Stomach smooth muscle (tissue), 2 donors: ENCODE data around the gene SARS1.
A peak's percentile ranks its signal among the peaks of the same experiment; 100 is the strongest.

Source experiments
- H3K27ac ChIP-seq: one replicate; pipeline ENCODE4 v1.7.0; 2013; ENCODE audit warnings: mild to moderate bottlenecking, low read length, inconsistent platforms
- H3K27me3 ChIP-seq, 2 donors: one replicate each; pipeline ENCODE4 v1.7.0; 2013; ENCODE audit warnings: low read length in 2 of 2; ENCODE audit not compliant: insufficient read depth in 2 of 2, control insufficient read depth in 1 of 2
- H3K36me3 ChIP-seq, 2 donors: one replicate each; pipeline ENCODE4 v1.7.0; 2013; ENCODE audit warnings: low read length in 2 of 2; ENCODE audit not compliant: control insufficient read depth in 2 of 2, insufficient read depth in 2 of 2
- H3K4me1 ChIP-seq: one replicate; pipeline ENCODE4 v1.7.0; 2013; ENCODE audit warnings: low read length; ENCODE audit not compliant: control insufficient read depth, insufficient read depth
- H3K4me3 ChIP-seq, 2 donors: one replicate each; pipeline ENCODE4 v1.7.0; 2013; ENCODE audit warnings: low read length in 2 of 2
- H3K9ac ChIP-seq, 2 donors: one replicate each; pipeline ENCODE4 v1.7.0; 2013; ENCODE audit warnings: low read length in 2 of 2, mild to moderate bottlenecking in 1 of 2
- H3K9me3 ChIP-seq, 2 donors: one replicate each; pipeline ENCODE4 v1.7.0; 2013; ENCODE audit warnings: low read length in 2 of 2; ENCODE audit not compliant: control insufficient read depth in 2 of 2
- donor health status: healthy.
- donor health status: Pancreatic carcinoma.

SARS1 gene

GRCh38 chr1:109242387-109242786, 28.7 kb downstream of the SARS1 start:
- Histone ChIP-seq H3K27me3 (peaks cover 0 to 10% of the 10 kb centered on the region in 2 donors), H3K4me3 (no peak overlapping the region), H3K9me3 (no peaks in the 10 kb centered on the region), H3K9ac (no peak overlapping the region), H3K27ac (no peak overlapping the region), H3K4me1 (peaks cover 23% of the 10 kb centered on the region), H3K36me3 (peaks cover 12 to 15% of the 10 kb centered on the region in 2 donors)

DNA sequence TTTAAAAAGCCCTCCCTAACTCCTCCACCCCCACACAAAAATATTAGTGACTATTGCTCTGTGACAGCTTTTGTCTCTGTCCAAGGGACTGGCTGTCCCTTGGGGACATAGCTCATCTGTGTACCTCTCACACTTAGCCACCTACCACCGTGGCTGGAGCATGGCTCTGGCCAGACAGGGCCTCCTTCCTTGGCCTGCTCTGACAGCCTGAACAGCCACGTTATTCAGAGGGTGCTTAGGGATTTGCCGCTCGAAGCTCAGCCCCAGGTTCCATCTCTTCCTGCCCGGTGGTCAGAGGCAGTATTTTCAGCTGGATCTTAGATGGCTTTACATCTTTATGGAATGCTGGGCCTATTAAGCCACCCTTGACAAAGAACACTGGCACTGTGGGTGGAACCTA, 29.5 kb downstream of the SARS1 start:
- Histone ChIP-seq H3K27me3 (peaks cover 0 to 10% of the 10 kb centered on the region in 2 donors), H3K27ac (no peak overlapping the region), H3K36me3 (peaks cover 4 to 8% of the 10 kb centered on the region in 2 donors), H3K4me3 (no peak overlapping the region), H3K9me3 (no peaks in the 10 kb centered on the region), H3K9ac (no peak overlapping the region), H3K4me1 (peaks cover 23% of the 10 kb centered on the region)

GRCh38 chr1:109243860-109244552, 30.3 kb downstream of the SARS1 start:
- H3K9ac ChIP-seq, result no peak overlapping the region
- H3K4me3 ChIP-seq, result no peak overlapping the region
- H3K4me1 ChIP-seq, result peaks cover 27% of the 10 kb centered on the region
- peaks cover 0 to 1% of the 10 kb centered on the region in 2 donors for H3K36me3 ChIP-seq
- H3K27ac ChIP-seq, result no peak overlapping the region
- no peaks in the 10 kb centered on the region for H3K9me3 ChIP-seq
- H3K27me3 ChIP-seq, result peaks cover 0 to 10% of the 10 kb centered on the region in 2 donors

GRCh38 chr1:109246141-109246551, 32.4 kb downstream of the SARS1 start:
- H3K4me1 ChIP-seq, result peaks cover 27% of the 10 kb centered on the region
- no peaks in the 10 kb centered on the region for H3K36me3 ChIP-seq
- no peak overlapping the region for H3K4me3 ChIP-seq
- H3K27me3 ChIP-seq, result peaks cover 0 to 10% of the 10 kb centered on the region in 2 donors
- no peak overlapping the region for H3K27ac ChIP-seq
- H3K9ac ChIP-seq, result no peak overlapping the region
- H3K9me3 ChIP-seq, result no peaks in the 10 kb centered on the region

DNA sequence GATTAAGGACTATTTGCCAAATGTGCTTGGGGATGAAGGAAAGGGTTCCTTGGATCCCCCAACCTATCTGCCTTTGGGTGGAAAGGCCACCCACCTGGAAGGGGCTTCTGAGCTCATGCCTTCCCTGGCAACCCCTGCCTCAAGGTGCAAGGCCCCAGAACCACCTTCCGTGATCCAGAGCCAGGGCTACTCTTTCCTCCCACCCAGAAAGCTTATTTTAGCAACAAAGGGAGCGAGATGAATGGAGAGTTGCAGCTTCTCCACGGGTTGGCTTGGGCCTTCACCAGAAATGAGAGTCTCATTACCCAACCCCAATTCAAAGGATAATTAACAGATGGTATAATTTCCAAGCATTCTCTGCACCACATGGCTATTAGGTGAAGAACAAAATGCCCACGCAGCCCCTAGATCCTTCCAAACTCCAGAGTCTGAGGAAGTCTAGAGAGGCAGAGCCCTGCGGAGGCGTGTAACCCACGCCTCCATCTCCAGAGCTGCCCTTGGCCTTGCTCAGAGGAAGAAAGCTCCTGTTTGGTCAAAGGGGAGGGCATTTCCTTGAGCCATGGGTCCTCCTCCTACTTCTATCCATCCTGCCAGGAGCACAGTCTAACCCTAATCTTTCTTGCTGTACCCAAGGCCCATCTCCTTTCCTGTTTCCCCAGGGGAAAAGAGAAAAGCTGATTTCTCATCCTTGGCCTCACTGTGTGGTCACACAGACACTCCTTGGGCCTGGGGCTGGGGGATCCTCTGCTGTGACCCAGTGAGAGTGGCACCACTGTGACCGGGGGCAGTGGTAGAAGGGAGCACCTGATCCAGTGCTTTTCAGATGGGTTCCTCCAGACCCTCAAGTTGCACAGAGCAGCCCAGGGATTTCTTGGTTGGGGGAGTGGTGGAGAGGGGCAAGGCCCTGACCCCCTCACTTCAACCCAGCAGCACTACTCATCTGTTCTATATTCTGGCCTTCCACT, 34.0 kb downstream of the SARS1 start:
- Histone ChIP-seq H3K9ac (no peak overlapping the region), H3K4me3 (no peak overlapping the region), H3K4me1 (peaks cover 18% of the 10 kb centered on the region), H3K27ac (no peak overlapping the region), H3K36me3 (peaks cover 0 to 3% of the 10 kb centered on the region in 2 donors), H3K27me3 (peaks cover 0 to 5% of the 10 kb centered on the region in 2 donors), H3K9me3 (no peaks in the 10 kb centered on the region)

DNA sequence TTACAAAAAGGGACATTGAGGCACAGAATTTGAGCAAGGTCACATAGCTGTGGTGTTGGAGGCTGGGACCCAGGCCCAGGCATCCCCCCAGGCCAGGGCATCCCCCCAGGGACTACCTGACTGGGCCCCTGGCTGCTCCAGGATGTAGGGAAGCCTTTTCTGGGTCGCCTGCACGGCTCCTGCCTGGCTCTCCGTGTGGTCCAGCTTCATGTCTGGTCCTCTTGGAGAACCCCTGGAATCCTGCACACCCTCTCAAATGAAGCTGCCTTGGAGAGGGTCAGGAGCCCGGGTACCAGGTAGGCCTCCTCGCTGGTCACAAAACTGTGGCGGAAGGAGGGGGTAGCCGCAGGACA, 34.7 kb downstream of the SARS1 start:
- Histone ChIP-seq H3K27ac (no peak overlapping the region), H3K36me3 (peaks cover 0 to 3% of the 10 kb centered on the region in 2 donors), H3K4me3 (no peak overlapping the region), H3K9me3 (no peaks in the 10 kb centered on the region), H3K27me3 (peaks cover 0 to 3% of the 10 kb centered on the region in 2 donors), H3K4me1 (peaks cover 23% of the 10 kb centered on the region), H3K9ac (no peak overlapping the region)

DNA sequence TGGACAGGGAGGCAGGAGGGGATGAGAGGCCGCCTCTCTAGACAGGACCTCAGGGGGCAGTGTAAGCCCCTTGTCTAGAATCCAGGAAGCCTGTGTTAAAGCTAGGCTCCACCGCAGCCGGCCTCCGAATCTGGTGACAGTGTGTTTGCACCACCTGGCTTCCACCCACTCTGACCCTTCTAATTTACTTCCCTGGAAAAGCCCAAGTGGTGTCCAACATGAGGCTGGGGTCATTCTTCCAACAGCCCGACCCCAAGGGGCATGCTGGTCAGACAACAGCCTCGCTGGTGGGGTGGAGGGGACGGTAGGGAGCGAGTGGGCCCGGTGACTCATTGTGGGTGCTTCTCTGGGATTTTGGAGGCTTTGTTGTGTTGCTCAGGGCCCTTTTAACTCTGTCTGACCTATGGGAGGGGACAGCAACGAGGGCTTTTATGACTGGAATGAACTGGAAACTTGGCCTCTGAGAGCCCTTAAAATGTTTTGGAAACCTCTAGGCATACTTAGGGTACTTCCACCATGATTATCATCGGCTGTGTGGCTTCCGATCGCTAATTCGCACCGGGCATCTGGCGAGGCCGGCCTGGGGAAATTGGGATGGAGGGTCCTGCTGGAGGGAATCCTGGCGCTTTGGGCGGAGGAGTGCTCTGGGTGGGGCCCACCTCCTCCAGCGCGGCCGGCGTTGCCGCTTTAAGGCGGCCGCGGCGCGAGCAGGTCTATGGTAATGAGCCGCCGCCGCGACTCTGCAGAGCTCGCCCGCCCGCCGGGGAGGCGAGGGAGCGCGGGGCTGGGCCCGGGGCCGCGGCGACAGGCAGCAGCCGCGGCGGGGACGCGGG, 35.3 kb downstream of the SARS1 start, which contains the start of gene CELSR2:
Gene CELSR2 (plus strand): TSS at position 743 of the 833 bp plus-strand sequence. CDS start 541 bp downstream, outside the sequence.
- Histone ChIP-seq H3K9ac (peak within 1 kb of the TSS; percentile 46 to 47), H3K27me3 (peaks cover 0 to 2% of the 10 kb centered on the region in 2 donors), H3K4me3 (peak within 1 kb of the TSS; percentile 54 to 72), H3K36me3 (peaks cover 0 to 3% of the 10 kb centered on the region in 2 donors), H3K4me1 (peaks cover 29% of the 10 kb centered on the region), H3K27ac (no peak within 1 kb of the TSS), H3K9me3 (no peaks in the 10 kb centered on the region)

DNA sequence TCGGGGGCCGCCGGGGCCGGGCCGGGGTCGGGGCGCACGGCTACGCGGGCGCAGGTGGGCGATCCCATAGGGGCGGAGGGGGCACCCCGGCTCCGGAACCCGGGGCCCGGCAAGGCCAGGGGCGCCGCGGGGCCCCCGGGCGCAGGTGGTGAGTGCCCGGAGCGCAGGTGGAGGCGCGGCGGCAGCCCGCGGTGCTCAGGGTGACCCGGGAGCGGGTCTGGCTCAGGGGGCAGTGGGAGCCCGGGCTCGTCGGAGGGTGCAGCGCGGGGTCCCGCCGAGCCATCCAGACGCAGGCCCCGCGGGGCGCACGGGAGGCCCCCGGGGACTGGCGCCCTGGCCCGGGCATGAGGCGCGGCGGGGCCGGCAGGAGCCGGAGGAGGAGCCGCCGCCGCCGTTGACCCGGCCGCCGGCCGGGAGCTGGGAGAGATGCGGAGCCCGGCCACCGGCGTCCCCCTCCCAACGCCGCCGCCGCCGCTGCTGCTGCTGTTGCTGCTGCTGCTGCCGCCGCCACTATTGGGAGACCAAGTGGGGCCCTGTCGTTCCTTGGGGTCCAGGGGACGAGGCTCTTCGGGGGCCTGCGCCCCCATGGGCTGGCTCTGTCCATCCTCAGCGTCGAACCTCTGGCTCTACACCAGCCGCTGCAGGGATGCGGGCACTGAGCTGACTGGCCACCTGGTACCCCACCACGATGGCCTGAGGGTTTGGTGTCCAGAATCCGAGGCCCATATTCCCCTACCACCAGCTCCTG, 36.1 kb downstream of the SARS1 start:
- H3K4me1 ChIP-seq, result peaks cover 37% of the 10 kb centered on the region
- no peak overlapping the region for H3K27ac ChIP-seq
- peaks cover 0 to 1% of the 10 kb centered on the region in 2 donors for H3K27me3 ChIP-seq
- peaks cover 0 to 3% of the 10 kb centered on the region in 2 donors for H3K36me3 ChIP-seq
- H3K4me3 ChIP-seq, result peak overlapping the region; percentile 50 to 72
- H3K9ac ChIP-seq, result peak overlapping the region in 1 of 2 donors; percentile 47
- H3K9me3 ChIP-seq, result no peaks in the 10 kb centered on the region

DNA sequence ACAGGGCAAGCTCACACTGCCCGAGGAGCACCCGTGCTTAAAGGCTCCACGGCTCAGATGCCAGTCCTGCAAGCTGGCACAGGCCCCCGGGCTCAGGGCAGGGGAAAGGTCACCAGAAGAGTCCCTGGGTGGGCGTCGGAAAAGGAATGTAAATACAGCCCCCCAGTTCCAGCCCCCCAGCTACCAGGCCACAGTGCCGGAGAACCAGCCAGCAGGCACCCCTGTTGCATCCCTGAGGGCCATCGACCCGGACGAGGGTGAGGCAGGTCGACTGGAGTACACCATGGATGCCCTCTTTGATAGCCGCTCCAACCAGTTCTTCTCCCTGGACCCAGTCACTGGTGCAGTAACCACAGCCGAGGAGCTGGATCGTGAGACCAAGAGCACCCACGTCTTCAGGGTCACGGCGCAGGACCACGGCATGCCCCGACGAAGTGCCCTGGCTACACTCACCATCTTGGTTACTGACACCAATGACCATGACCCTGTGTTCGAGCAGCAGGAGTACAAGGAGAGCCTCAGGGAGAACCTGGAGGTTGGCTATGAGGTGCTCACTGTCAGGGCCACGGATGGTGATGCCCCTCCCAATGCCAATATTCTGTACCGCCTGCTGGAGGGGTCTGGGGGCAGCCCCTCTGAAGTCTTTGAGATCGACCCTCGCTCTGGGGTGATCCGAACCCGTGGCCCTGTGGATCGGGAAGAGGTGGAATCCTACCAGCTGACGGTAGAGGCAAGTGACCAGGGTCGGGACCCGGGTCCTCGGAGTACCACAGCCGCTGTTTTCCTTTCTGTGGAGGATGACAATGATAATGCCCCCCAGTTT, 36.9 kb downstream of the SARS1 start:
- Histone ChIP-seq H3K9me3 (no peaks in the 10 kb centered on the region), H3K27me3 (no peaks in the 10 kb centered on the region), H3K27ac (no peak overlapping the region), H3K9ac (peak overlapping the region in 1 of 2 donors; percentile 47), H3K4me3 (peak overlapping the region; percentile 50 to 72), H3K4me1 (peaks cover 44% of the 10 kb centered on the region), H3K36me3 (peaks cover 0 to 3% of the 10 kb centered on the region in 2 donors)
